ENCODE results near the gene WBP2.

Gene WBP2

GRCh38 chr17:75816693-75817092 is 38.4 kb downstream of the WBP2 start:
- H3K9ac ChIP-seq: no peak overlapping the region
- no peaks in the 10 kb centered on the region for H3K4me1 ChIP-seq (ENCODE audit: low read depth, poor library complexity, severe bottlenecking)
- no peaks in the 10 kb centered on the region for H3K79me2 ChIP-seq (ENCODE audit: insufficient read depth, low read depth)
- no peak for TF ChIP-seq CTCF (conservative IDR thresholded peaks at IDR 0.05; ENCODE audit: low read depth, low read length)
- H3K4me2 ChIP-seq: no peak overlapping the region
- H3K27ac ChIP-seq: no peak overlapping the region
- H3K36me3 ChIP-seq (ENCODE audit: insufficient read depth): no peaks in the 10 kb centered on the region
- no peak overlapping the region for H3K4me3 ChIP-seq (IDR thresholded peaks at IDR 0.05; ENCODE audit: insufficient read depth, low read depth, low read length)
- no peaks in the 10 kb centered on the region for H3K27me3 ChIP-seq (ENCODE audit: insufficient read depth, low read depth)
- H2AFZ ChIP-seq (ENCODE audit: low read depth): no peak overlapping the region
- no peaks in the 10 kb centered on the region for H4K20me1 ChIP-seq (ENCODE audit: insufficient read depth)

GRCh38 chr17:75815399-75815798 is 39.7 kb downstream of the WBP2 start:
- H4K20me1 ChIP-seq (ENCODE audit: insufficient read depth): no peaks in the 10 kb centered on the region
- no peaks in the 10 kb centered on the region for H3K36me3 ChIP-seq (ENCODE audit: insufficient read depth)
- H3K4me1 ChIP-seq (ENCODE audit: low read depth, poor library complexity, severe bottlenecking): no peaks in the 10 kb centered on the region
- no peaks in the 10 kb centered on the region for H3K79me2 ChIP-seq (ENCODE audit: insufficient read depth, low read depth)
- H3K27me3 ChIP-seq (ENCODE audit: insufficient read depth, low read depth): no peaks in the 10 kb centered on the region
- H3K4me2 ChIP-seq: no peak overlapping the region
- no peak for TF ChIP-seq CTCF (conservative IDR thresholded peaks at IDR 0.05; ENCODE audit: low read depth, low read length)
- no peak overlapping the region for H3K9ac ChIP-seq
- no peak overlapping the region for H3K4me3 ChIP-seq (IDR thresholded peaks at IDR 0.05; ENCODE audit: insufficient read depth, low read depth, low read length)
- H3K27ac ChIP-seq: no peak overlapping the region
- no peak overlapping the region for H2AFZ ChIP-seq (ENCODE audit: low read depth)

- H2AFZ ChIP-seq (ENCODE audit: low read depth): no peak overlapping the region
- no peak overlapping the region for H3K27ac ChIP-seq
- no peak overlapping the region for H3K4me2 ChIP-seq
- no peak overlapping the region for H3K4me3 ChIP-seq (IDR thresholded peaks at IDR 0.05; ENCODE audit: insufficient read depth, low read depth, low read length)
- H3K27me3 ChIP-seq (ENCODE audit: insufficient read depth, low read depth): no peaks in the 10 kb centered on the region
- H3K4me1 ChIP-seq (ENCODE audit: low read depth, poor library complexity, severe bottlenecking): no peaks in the 10 kb centered on the region
- TF ChIP-seq CTCF (conservative IDR thresholded peaks at IDR 0.05; ENCODE audit: low read depth, low read length): no peak
- H4K20me1 ChIP-seq (ENCODE audit: insufficient read depth): no peaks in the 10 kb centered on the region
- no peaks in the 10 kb centered on the region for H3K36me3 ChIP-seq (ENCODE audit: insufficient read depth)
- no peak overlapping the region for H3K9ac ChIP-seq
- H3K79me2 ChIP-seq (ENCODE audit: insufficient read depth, low read depth): no peaks in the 10 kb centered on the region
Measured at GRCh38 chr17:75814900-75815373, 40.2 kb downstream of the WBP2 start.

GRCh38 chr17:75814021-75814395 is 41.1 kb downstream of the WBP2 start:
- no peak overlapping the region for H3K9ac ChIP-seq
- no peak overlapping the region for H2AFZ ChIP-seq (ENCODE audit: low read depth)
- H4K20me1 ChIP-seq (ENCODE audit: insufficient read depth): no peaks in the 10 kb centered on the region
- no peaks in the 10 kb centered on the region for H3K4me1 ChIP-seq (ENCODE audit: low read depth, poor library complexity, severe bottlenecking)
- no peaks in the 10 kb centered on the region for H3K79me2 ChIP-seq (ENCODE audit: insufficient read depth, low read depth)
- H3K4me3 ChIP-seq (IDR thresholded peaks at IDR 0.05; ENCODE audit: insufficient read depth, low read depth, low read length): no peak overlapping the region
- H3K36me3 ChIP-seq (ENCODE audit: insufficient read depth): no peaks in the 10 kb centered on the region
- no peak overlapping the region for H3K27ac ChIP-seq
- no peak overlapping the region for H3K4me2 ChIP-seq
- no peaks in the 10 kb centered on the region for H3K27me3 ChIP-seq (ENCODE audit: insufficient read depth, low read depth)
- no peak for TF ChIP-seq CTCF (conservative IDR thresholded peaks at IDR 0.05; ENCODE audit: low read depth, low read length)

Measured in KMS-11 (cell line).